Urothelium cell line (cell line): Measurements from ENCODE around the gene ZGPAT.
A peak's percentile ranks its signal among the peaks of the same experiment; 100 is the strongest.
"Not testable (repeated sequence)": the region's sequence is repeated elsewhere in the genome, so short reads cannot be mapped to it uniquely, and the experiment has no call there.

ENCODE experiments used
- DNase-seq: peaks from one replicate; pipeline ENCODE4 v3.0.0; 2011; ENCODE audit warnings: low spot score, mixed read lengths
- FAIRE-seq: peaks from 2 replicates; lab custom pipeline; 2011; peaks lifted over from hg19 to GRCh38; lab: Jason Lieb, UNC

Gene ZGPAT, protein sequence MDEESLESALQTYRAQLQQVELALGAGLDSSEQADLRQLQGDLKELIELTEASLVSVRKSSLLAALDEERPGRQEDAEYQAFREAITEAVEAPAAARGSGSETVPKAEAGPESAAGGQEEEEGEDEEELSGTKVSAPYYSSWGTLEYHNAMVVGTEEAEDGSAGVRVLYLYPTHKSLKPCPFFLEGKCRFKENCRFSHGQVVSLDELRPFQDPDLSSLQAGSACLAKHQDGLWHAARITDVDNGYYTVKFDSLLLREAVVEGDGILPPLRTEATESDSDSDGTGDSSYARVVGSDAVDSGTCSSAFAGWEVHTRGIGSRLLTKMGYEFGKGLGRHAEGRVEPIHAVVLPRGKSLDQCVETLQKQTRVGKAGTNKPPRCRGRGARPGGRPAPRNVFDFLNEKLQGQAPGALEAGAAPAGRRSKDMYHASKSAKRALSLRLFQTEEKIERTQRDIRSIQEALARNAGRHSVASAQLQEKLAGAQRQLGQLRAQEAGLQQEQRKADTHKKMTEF

GRCh38 chr20:63707558-63708300 is at the start of gene ZGPAT, which contains the start of gene ARFRP1:
ZGPAT (plus strand) TSS chr20:63708039; CDS start chr20:63708581, 542 bp downstream.
ARFRP1 (minus strand) TSS chr20:63707976; CDS start chr20:63707091, 885 bp downstream.
- DNase-seq (peak; percentile 93), FAIRE-seq (peak; percentile 40)

DNA sequence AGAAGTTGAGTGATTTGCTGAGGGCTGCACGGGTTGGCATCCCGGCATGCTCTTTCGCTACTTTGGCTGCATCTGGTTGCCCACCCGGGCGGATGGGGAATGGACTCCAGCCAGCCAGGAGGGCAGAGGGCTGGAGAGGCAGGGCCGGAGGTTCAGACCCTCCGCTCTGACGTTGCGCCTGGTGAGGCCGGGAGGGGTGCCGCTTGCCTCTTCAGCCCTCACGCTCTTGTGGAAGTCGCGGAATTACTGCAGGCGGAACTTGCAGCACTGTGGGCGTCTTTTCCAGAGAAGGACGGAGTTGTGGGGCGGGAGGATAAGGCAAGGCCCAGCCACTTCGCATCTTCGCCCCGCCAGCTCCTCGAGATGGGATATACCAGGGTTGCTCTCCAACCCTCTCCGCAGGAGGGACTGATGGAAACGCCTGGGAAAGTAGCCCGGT is 49.1 kb upstream of the ZGPAT start:
- no peak for FAIRE-seq
- DNase-seq, result no peak

DNA sequence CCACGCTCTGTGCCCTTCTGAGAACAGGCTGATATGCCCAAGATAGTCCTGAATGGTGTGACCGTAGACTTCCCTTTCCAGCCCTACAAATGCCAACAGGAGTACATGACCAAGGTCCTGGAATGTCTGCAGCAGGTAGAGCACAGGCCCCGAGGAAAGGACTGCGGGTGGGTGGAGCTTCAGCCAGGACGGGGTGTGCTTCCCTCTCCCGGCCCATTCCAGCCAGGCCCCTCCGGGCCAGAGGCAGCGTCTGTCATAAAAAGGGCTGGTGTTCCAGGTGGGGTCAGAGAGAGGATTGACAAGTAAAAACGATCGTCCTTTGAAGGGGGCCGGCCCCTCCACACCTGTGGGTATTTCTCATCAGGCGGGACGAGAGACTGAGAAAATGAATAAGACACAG is 48.5 kb upstream of the ZGPAT start:
- DNase-seq (no peak), FAIRE-seq (no peak)

DNA sequence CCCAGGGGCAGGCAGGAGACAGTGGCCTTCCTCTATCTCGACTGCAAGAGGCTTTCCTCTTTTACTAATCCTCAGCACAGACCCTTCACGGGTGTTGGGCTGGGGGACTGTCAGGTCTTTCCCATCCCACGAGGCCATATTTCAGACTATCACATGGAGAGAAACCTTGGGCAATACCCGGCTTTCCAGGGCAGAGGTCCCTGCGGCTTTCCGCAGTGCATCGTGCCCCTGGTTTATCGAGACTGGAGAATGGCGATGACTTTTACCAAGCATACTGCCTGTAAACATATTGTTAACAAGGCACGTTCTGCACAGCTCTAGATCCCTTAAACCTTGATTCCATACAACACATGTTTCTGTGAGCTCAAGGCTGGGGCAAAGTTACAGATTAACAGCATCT is 47.7 kb upstream of the ZGPAT start:
- not testable (repeated sequence) for FAIRE-seq

GRCh38 chr20:63660622-63661021 is 47.2 kb upstream of the ZGPAT start:
- FAIRE-seq, result no peak
- DNase-seq, result no peak

More for the DNA sequence above, 47.7 kb upstream of the ZGPAT start:
- not testable (repeated sequence) for DNase-seq

DNA sequence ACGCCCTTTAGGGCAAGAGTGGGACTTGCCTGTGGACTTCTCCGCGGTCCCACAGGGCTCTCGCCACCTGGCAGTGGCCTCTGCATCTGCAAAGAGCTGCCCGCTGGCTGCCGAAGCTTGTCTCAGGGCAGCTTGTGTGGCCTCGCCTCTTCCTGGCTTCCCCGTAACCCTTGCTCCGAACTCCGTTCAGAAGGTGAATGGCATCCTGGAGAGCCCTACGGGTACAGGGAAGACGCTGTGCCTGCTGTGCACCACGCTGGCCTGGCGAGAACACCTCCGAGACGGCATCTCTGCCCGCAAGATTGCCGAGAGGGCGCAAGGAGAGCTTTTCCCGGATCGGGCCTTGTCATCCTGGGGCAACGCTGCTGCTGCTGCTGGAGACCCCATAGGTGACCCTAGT is 46.7 kb upstream of the ZGPAT start:
- DNase-seq (no peak), FAIRE-seq (no peak)

GRCh38 chr20:63661959-63662812 is 45.7 kb upstream of the ZGPAT start:
- no peak for DNase-seq
- no peak for FAIRE-seq

GRCh38 chr20:63662813-63663189 is 45.0 kb upstream of the ZGPAT start:
- FAIRE-seq, result no peak
- DNase-seq, result no peak

DNA sequence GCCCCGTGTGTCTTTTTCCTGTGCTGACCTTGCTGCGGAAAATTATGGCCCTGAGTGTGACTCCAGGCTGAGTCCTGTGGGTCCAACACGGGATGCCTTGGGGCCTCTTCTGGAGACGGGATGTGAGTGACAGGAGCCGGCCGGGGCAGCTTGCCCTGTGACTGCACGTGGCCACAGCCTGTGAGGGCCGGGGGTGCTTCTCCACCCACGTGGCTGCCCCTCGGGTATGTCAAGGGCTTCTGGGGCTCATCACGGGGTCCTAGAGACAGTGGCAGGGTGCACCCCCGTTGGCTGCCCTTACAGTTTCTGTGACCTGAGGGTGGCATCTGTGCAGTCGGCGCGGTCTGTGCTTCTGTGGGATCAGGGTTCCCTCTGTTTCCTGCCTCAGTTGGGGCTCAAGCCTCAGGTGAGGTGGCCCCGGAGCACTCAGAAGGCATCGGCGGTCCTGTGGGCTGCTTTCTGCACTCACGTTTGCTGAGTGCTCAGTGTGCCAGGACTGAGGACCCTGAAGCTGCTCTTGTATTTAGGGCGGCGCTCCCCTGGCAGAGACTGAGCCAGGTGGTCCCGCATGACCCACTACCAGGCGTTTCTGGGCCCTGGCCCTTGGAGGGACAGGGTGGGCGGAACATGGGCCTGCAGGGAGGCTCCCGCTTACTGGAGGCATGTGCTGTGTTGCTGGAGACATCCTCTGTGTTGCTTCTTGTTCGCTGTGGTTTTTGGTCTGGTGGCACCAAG is 44.3 kb upstream of the ZGPAT start:
- DNase-seq, result no peak
- FAIRE-seq, result no peak

GRCh38 chr20:63664143-63664851 is 43.5 kb upstream of the ZGPAT start:
- no peak for FAIRE-seq

DNA sequence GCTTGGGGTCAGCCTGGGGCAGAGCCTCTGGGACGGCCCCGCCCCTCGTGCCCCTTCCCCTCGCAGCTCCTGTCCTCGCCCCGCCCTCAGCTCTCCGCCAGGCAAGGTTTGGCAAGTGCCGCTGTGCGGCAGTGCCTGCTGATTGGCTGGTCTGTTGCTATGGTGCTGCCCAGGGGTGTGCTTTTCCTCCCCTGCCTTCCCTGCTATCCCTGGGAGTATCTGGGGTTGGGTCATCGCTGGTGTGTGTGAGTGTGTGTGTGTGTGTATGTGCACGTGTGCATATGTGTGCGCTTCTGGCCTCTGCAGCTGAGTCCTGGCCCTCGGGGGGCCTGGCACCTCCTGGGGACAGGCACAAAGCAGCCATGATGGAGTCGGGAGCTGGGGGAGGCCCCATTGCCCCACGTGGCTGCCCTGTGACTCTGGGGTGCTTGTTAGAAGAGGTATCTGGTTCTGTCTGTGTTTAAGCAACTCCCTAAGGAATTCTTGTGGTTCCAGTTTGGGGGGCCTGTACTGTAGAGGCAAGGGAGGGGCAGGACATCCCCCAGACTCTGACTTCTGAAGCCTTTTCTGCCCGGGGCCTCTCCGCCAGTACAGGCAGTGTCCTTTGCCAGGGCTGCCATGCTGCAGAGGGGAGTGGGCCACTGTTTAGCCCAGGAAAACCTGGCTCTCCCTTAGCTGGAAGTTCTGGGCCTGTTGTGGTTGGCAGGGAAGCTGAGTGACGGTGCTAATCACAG is 42.8 kb upstream of the ZGPAT start:
- DNase-seq (no peak), FAIRE-seq (no peak)

More at GRCh38 chr20:63664143-63664851, 43.5 kb upstream of the ZGPAT start:
- no peak for DNase-seq

- no peak for DNase-seq
- FAIRE-seq, result no peak
Observed at GRCh38 chr20:63665708-63666107, 42.1 kb upstream of the ZGPAT start.

GRCh38 chr20:63667858-63668257 is 40.0 kb upstream of the ZGPAT start:
- DNase-seq, result no peak
- FAIRE-seq, result no peak

GRCh38 chr20:63668351-63668750 is 39.5 kb upstream of the ZGPAT start:
- DNase-seq (no peak), FAIRE-seq (no peak)

DNA sequence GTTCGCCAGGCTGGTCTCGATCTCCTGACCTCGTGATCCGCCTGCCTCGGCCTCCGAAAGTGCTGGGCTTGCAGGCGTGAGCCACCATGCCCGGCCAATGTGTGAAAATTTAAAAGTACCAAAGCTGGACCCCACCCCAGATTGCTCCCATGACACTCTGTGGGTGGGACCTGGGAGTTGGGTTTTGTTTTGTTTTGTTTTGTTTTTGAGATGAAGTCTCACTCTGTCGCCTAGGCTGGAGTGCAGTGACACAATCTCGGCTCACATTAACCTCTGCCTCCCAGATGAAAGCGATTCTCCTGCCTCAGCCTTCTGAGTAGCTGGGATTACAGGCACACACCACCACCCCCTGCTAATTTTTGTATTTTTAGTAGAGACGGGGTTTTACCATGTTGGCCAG is 36.1 kb upstream of the ZGPAT start:
- FAIRE-seq, DNase-seq: not testable (repeated sequence)

DNA sequence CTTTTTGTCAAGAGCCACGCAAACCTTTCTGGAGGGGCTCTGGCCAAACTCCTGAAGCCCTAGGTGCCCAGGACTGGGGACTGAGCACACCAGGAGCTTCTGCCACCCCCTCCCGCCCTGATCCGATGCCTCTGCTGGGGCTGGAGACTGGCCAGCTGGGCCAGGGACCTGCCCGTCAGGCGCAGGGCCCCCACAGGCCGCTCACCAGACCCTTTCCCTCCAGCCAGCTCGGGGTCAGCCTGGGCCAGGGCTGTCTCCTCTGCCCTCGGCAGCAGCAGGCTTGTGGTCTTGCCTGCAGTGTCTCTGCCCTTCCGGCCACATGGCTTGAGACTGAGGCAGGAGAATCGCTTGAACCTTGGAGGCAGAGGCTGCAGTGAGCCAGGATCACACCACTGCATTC is 35.2 kb upstream of the ZGPAT start:
- no peak for DNase-seq
- no peak for FAIRE-seq

DNA sequence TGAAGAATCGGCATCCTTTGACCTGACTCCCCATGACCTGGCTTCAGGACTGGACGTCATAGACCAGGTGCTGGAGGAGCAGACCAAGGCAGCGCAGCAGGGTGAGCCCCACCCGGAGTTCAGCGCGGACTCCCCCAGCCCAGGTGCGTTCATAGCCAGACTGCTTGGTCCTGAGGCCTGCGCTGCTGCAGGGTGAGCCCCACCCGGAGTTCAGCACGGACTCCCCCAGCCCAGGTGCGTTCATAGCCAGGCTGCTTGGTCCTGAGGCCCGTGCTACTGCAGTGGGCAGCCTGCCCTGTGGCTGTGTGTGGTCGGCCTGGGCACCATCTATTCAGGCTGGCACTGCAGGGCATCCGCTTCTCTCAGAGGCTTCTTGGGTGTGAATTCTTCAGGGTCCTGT is 33.9 kb upstream of the ZGPAT start:
- DNase-seq, result no peak
- FAIRE-seq, result no peak

GRCh38 chr20:63675681-63676368 is 32.0 kb upstream of the ZGPAT start:
- FAIRE-seq (no peak), DNase-seq (no peak)
